GM12878 (cell line): ENCODE measurements around the gene TBRG4. TPM values are rescaled to one million over a fixed set of nuclear protein-coding genes. Genes with fewer than 3 reads are reported as not detected.

Source experiments
- ATAC-seq: fragments of 200-7000 bp; cut with Tn5 transposase; 3 replicates; pipeline ENCODE4 v1.9.1; 2020; ENCODE audit warnings: mild to moderate bottlenecking, moderate library complexity
- BruUV-seq: library from RNA; stranded (reverse); fragments of 400-500 nt; replicated peaks from 2 replicates; lab custom pipeline; 2021; lab: Mats Ljungman, UMichigan
- CTCF ChIA-PET: fragments of 300-600 bp; sonication (Branson Sonifier 250); formaldehyde crosslinking; extraction: SDS; loops from one replicate; lab custom pipeline; 2021; ENCODE audit warnings: inconsistent platforms; lab: Yijun Ruan, JAX
- POLR2A ChIA-PET: fragments of 350-600 bp; formaldehyde crosslinking; extraction: SDS; loops from one replicate; lab custom pipeline; 2021; ENCODE audit warnings: inconsistent platforms; lab: Charles Lee
- RAD21 ChIA-PET: fragments of 300-600 bp; sonication (Branson Sonifier 250); formaldehyde crosslinking; loops from one replicate; lab custom pipeline; 2023; ENCODE audit warnings: antibody characterized with exemption; ENCODE audit not compliant: unreplicated experiment; lab: Charles Lee
- SMC1A ChIA-PET: fragments of 300-600 bp; sonication (Branson Sonifier 250); formaldehyde crosslinking; loops from one replicate; lab custom pipeline; 2023; ENCODE audit not compliant: unreplicated experiment, uncharacterized antibody; lab: Charles Lee
- DNase-seq: peaks from one replicate; pipeline ENCODE4 v3.0.0-alpha.2; 2011; ENCODE audit warnings: low read depth, low spot score
- FAIRE-seq: peaks from 3 replicates; lab custom pipeline; 2011; peaks lifted over from hg19 to GRCh38; lab: Jason Lieb, UNC
- H2AFZ ChIP-seq: 2 replicates; pipeline ENCODE4 v1.6.0; 2011; ENCODE audit warnings: low read depth, low read length, control low read depth; ENCODE audit not compliant: control insufficient read depth
- H3K27ac ChIP-seq: 2 replicates; pipeline ENCODE4 v1.5.1; 2011; ENCODE audit warnings: control low read depth; ENCODE audit not compliant: control insufficient read depth, insufficient read depth
- H3K27me3 ChIP-seq, 2 experiments: replicated peaks in 1 of 2; 2 replicates each; pipeline versions ENCODE4 v1.6.0 to v1.6.1; 2011; ENCODE audit warnings: low read length in 1 of 2; ENCODE audit not compliant: control insufficient read depth in 2 of 2, insufficient read depth in 2 of 2
- H3K36me3 ChIP-seq, 2 experiments: 2 replicates each; pipeline ENCODE4 v1.5.1; 2011; ENCODE audit warnings: low read length in 1 of 2; ENCODE audit not compliant: control insufficient read depth in 2 of 2, insufficient read depth in 2 of 2
- H3K4me1 ChIP-seq: 2 replicates; pipeline ENCODE4 v1.6.1; 2011; ENCODE audit warnings: mild to moderate bottlenecking, low read length, moderate library complexity, mixed read lengths; ENCODE audit not compliant: control insufficient read depth, insufficient read depth
- H3K4me2 ChIP-seq: 2 replicates; pipeline ENCODE4 v1.6.0; 2011; ENCODE audit warnings: control low read depth; ENCODE audit not compliant: control insufficient read depth, insufficient read depth
- H3K4me3 ChIP-seq: fragments of 200-600 bp; sonication (generic); 2 replicates; pipeline ENCODE4 v1.5.1; 2016
- H3K79me2 ChIP-seq: 2 replicates; pipeline ENCODE4 v1.6.0; 2011; ENCODE audit warnings: low read length; ENCODE audit not compliant: control insufficient read depth, insufficient read depth
- H3K9ac ChIP-seq: 2 replicates; pipeline ENCODE4 v1.8.0; 2011; ENCODE audit warnings: low read length, control low read depth, mixed read lengths; ENCODE audit not compliant: control insufficient read depth, insufficient read depth
- H3K9me3 ChIP-seq: replicated peaks from 3 replicates; pipeline ENCODE4 v1.5.1; 2011; ENCODE audit warnings: mild to moderate bottlenecking, low read length; ENCODE audit not compliant: control insufficient read depth, insufficient read depth
- H4K20me1 ChIP-seq: 2 replicates; pipeline ENCODE4 v1.6.0; 2011; ENCODE audit not compliant: control insufficient read depth, insufficient read depth
- BCL3 ChIP-seq: IDR thresholded peaks from 2 replicates; pipeline ENCODE4 v1.6.1; 2011; ENCODE audit warnings: borderline replicate concordance, low read depth, mild to moderate bottlenecking, moderate library complexity, low read length; ENCODE audit not compliant: insufficient read depth, poor library complexity, severe bottlenecking
- BHLHE40 ChIP-seq, 2 experiments: fragments of 450-650 bp in 1 of 2; IDR thresholded peaks; 2 replicates each; pipeline ENCODE4 v1.6.1; 2011 to 2017; ENCODE audit warnings: low read depth in 2 of 2, borderline replicate concordance in 1 of 2, improper control_type of control experiment in 1 of 2, low read length in 1 of 2, mild to moderate bottlenecking in 1 of 2
- CEBPB ChIP-seq, 2 experiments: fragments of 150-350 bp in 1 of 2; IDR thresholded peaks; 2 replicates each; pipeline ENCODE4 v1.6.1; 2012 to 2014; ENCODE audit warnings: low read depth in 2 of 2, low read length in 2 of 2, borderline replicate concordance in 1 of 2, inconsistent platforms in 1 of 2
- CHD2 ChIP-seq: IDR thresholded peaks from 2 replicates; pipeline ENCODE4 v1.6.1; 2011; ENCODE audit warnings: low read depth, low read length, improper control_type of control experiment, borderline replicate concordance
- ELK1 ChIP-seq: IDR thresholded peaks from 2 replicates; pipeline ENCODE4 v1.6.1; 2012; ENCODE audit warnings: low read depth, low read length, improper control_type of control experiment
- IKZF1 ChIP-seq: fragments of 450-650 bp; conservative IDR thresholded peaks from 2 replicates; pipeline ENCODE4 v1.6.1; 2017; ENCODE audit warnings: antibody characterized with exemption, mild to moderate bottlenecking
- PAX5 ChIP-seq: IDR thresholded peaks from 2 replicates; pipeline ENCODE4 v1.6.1; 2011; ENCODE audit warnings: low read depth, low read length, borderline replicate concordance
- POU2F2 ChIP-seq: IDR thresholded peaks from 3 replicates; pipeline ENCODE4 v1.6.1; 2011; ENCODE audit warnings: low read depth, mild to moderate bottlenecking, low read length, borderline replicate concordance
- RBBP5 ChIP-seq: fragments of 200-600 bp; sonication (generic); conservative IDR thresholded peaks from 2 replicates; pipeline ENCODE4 v1.6.1; 2016
- SMAD1 ChIP-seq: fragments of 450-650 bp; IDR thresholded peaks from 2 replicates; pipeline ENCODE4 v1.6.1; 2018; ENCODE audit warnings: mild to moderate bottlenecking, low read depth; ENCODE audit not compliant: partially characterized antibody
- SUPT20H ChIP-seq: IDR thresholded peaks from 2 replicates; pipeline ENCODE4 v1.6.1; 2011; ENCODE audit warnings: low read depth, mild to moderate bottlenecking, low read length, moderate library complexity, borderline replicate concordance; ENCODE audit not compliant: control insufficient read depth
- USF2 ChIP-seq: IDR thresholded peaks from 2 replicates; pipeline ENCODE4 v1.6.1; 2011; ENCODE audit warnings: low read depth, low read length, improper control_type of control experiment, borderline replicate concordance
- WGBS: methylation state at CpG from one replicate; pipeline ENCODE4 v1.1.6; 2016; ENCODE audit warnings: low lambda C conversion rate; ENCODE audit not compliant: insufficient replicate concordance, insufficient coverage; ENCODE audit errors: missing lambda C conversion rate; 5-methylcytosine and 5-hydroxymethylcytosine counted together
- in situ Hi-C: fragments of 300-500 bp; cut with MboI; formaldehyde crosslinking; loops from 9 replicates; pipeline ENCODE4 v1.14.3; 2018; ENCODE audit warnings: mixed read lengths
- intact Hi-C: fragments of 100-400 bp; cut with micrococcal nuclease; formaldehyde crosslinking; loops from one replicate; pipeline ENCODE4 v1.14.2; 2022; ENCODE audit not compliant: unreplicated experiment
- polyA plus RNA-seq, 11 experiments: library from polyadenylated mRNA; depleted of rRNA in 4 of 11; unstranded in 6 of 11; stranded (reverse) in 5 of 11; fragments of >200 nt; fragmentation: Nextera tagmentation in 4 of 11; fragmentation: Illumina TruSeq in 1 of 11; extraction: Ambion mirVana in 4 of 11; extraction: Trizol in 1 of 11; gene quantifications; 1 replicate in 1 of 11; 2 replicates in 10 of 11; pipeline versions ENCODE4 v1.2.1 to v1.2.3, GENCODE V29; 2011 to 2016; ENCODE audit warnings: inconsistent platforms in 2 of 11, missing spikeins in 2 of 11, low read depth in 1 of 11
- total RNA-seq, 4 experiments: library from RNA; depleted of rRNA in 3 of 4; stranded (reverse); fragments of >200 nt in 3 of 4; fragmentation: Illumina TruSeq in 1 of 4; extraction: Trizol in 1 of 4; gene quantifications; 2 replicates each; pipeline versions ENCODE4 v1.2.1 to v1.2.3, GENCODE V29; 2013 to 2021

TBRG4 gene
- total and polyA plus RNA-seq, 10 of the 15 experiments (the other 5 are each of a cell fraction or from before 2014, with no cell fraction given), result 8.4 to 130 (median 118) TPM

- in situ Hi-C loops (no loop called here), intact Hi-C loops (no loop called here)
- no peak for FAIRE-seq
- TF ChIP-seq SMAD1, result no peak
- TF ChIP-seq PAX5, result no peak
- TF ChIP-seq ELK1, result no peak
- Histone ChIP-seq H3K9me3 (no peaks in the 10 kb centered on the region; the same call in 2 of the 3 replicates), H3K4me3 (no peak overlapping the region), H3K9ac (no peak overlapping the region), H3K4me1 (no peaks in the 10 kb centered on the region), H3K4me2 (no peak overlapping the region), H3K79me2 (no peaks in the 10 kb centered on the region), H2AFZ (no peak overlapping the region), H3K27ac (no peak overlapping the region), H4K20me1 (no peaks in the 10 kb centered on the region), H3K36me3 (no peaks in the 10 kb centered on the region), H3K27me3 (no peaks in the 10 kb centered on the region; a peak in 1 of 4 replicates)
- SMC1A ChIA-PET, result no interaction called here
- DNase-seq, result no peak
- RAD21 ChIA-PET, result no interaction called here
- ATAC-seq, result no peak
- BruUV-seq, result no TSS peak
- POLR2A ChIA-PET, result no interaction called here
- CTCF ChIA-PET, result interaction anchor here (0.9 to 8.9 kb wide), 3 partner anchors 13 to 175 kb away, joined by 3 to 58 read pairs (median 4); no protein-coding TSS in a partner anchor
- 58% methylated on average over 10 of the region's 10 CpGs for WGBS
Measured at GRCh38 chr7:45148653-45148973, 37.1 kb upstream of the TBRG4 start.

- CTCF ChIA-PET, result interaction anchor here (0.9 to 1.8 kb wide), 2 partner anchors 13 to 174 kb away, joined by 3 to 4 read pairs; no protein-coding TSS in a partner anchor
- no peak for DNase-seq
- TF ChIP-seq BCL3 (no peak), CEBPB (IDR thresholded peaks at IDR 0.05; ENCODE audit: borderline replicate concordance in 1 of 2, low read depth in 2 of 2, low read length in 2 of 2) (no peak), POU2F2 (no peak), SUPT20H (no peak), CHD2 (no peak), BHLHE40 (IDR thresholded peaks at IDR 0.05; ENCODE audit: borderline replicate concordance in 1 of 2, low read depth in 2 of 2, low read length in 1 of 2) (no peak), RBBP5 (no peak), USF2 (no peak), IKZF1 (no peak)
Measured at GRCh38 chr7:45147858-45148652, 36.6 kb upstream of the TBRG4 start.

More at GRCh38 chr7:45147858-45148652, 36.6 kb upstream of the TBRG4 start:
- no peaks in the 10 kb centered on the region for H3K4me1 ChIP-seq
- H4K20me1 ChIP-seq, result no peaks in the 10 kb centered on the region
- WGBS, result 52% methylated on average over 32 of the region's 32 CpGs
- H2AFZ ChIP-seq, result no peak overlapping the region
- H3K4me2 ChIP-seq, result no peak overlapping the region
- no peaks in the 10 kb centered on the region for H3K36me3 ChIP-seq
- no peaks in the 10 kb centered on the region; the same call in 2 of the 3 replicates for H3K9me3 ChIP-seq
- no peaks in the 10 kb centered on the region for H3K79me2 ChIP-seq
- no peak overlapping the region for H3K9ac ChIP-seq
- H3K4me3 ChIP-seq, result no peak overlapping the region
- no peaks in the 10 kb centered on the region; a peak in 1 of 4 replicates for H3K27me3 ChIP-seq
- BruUV-seq, result no TSS peak
- FAIRE-seq, result no peak
- in situ Hi-C loops, result no loop called here
- intact Hi-C loops, result no loop called here
- ChIA-PET SMC1A (no interaction called here), RAD21 (no interaction called here), POLR2A (interaction anchor here (0.6 kb wide), 1 partner anchor 267 kb away, joined by 3 read pairs; no protein-coding TSS in a partner anchor)
- H3K27ac ChIP-seq, result no peak overlapping the region
- ATAC-seq, result no peak; the same call in 2 of the 3 replicates
